Gastroesophageal sphincter (tissue), 3 donors: ENCODE data around the gene RNF19B.

Source experiments
- CTCF ChIP-seq, 4 experiments: fragments of 200-600 bp in 2 of 4; fragments of 450-650 bp in 2 of 4; sonication (generic) in 1 of 4; IDR thresholded peaks; one replicate each; pipeline ENCODE4 v1.5.1; 2017 to 2019; ENCODE audit warnings: antibody characterized with exemption in 4 of 4, mild to moderate bottlenecking in 2 of 4, moderate library complexity in 2 of 4
- EP300 ChIP-seq: sonication (generic); formaldehyde crosslinking; IDR thresholded peaks from one replicate; pipeline ENCODE4 v1.6.1; 2017; ENCODE audit warnings: antibody characterized with exemption, mild to moderate bottlenecking

GRCh38 chr1:32902535-32902920, 62.1 kb downstream of the RNF19B start:
- TF ChIP-seq CTCF (IDR thresholded peaks at IDR 0.05) = no peak
- TF ChIP-seq EP300 = no peak
